Activated CD4-positive, alpha-beta T cell treated with anti-CD3 and anti-CD28 coated beads for 36 hours (primary cell): ENCODE results near the gene TMEM132D. TPM values are rescaled to one million over a fixed set of nuclear protein-coding genes. Genes with fewer than 3 reads are reported as not detected.
"Not testable (repeated sequence)": the region's sequence is repeated elsewhere in the genome, so short reads cannot be mapped to it uniquely, and the experiment has no call there.

Source experiments
- ATAC-seq: fragments of 200-7000 bp; cut with Tn5 transposase; one replicate; pipeline ENCODE4 v1.10.0; 2021; ENCODE audit warnings: mild to moderate bottlenecking, moderate library complexity
- CTCF ChIA-PET: fragments of 350-600 bp; sonication (Branson Sonifier 250); formaldehyde crosslinking; loops from one replicate; lab custom pipeline; 2021; ENCODE audit warnings: antibody characterized with exemption; lab: Charles Lee
- POLR2A ChIA-PET: fragments of 350-600 bp; sonication (Branson Sonifier 250); formaldehyde crosslinking; loops from one replicate; lab custom pipeline; 2021; ENCODE audit warnings: antibody characterized with exemption, inconsistent platforms; lab: Charles Lee
- DNase-seq: peaks from one replicate; pipeline ENCODE4 v3.0.0-alpha.2; 2020
- H3K27ac Mint-ChIP-seq: one replicate; pipeline ENCODE4 v1.8.0; 2021; ENCODE audit warnings: mixed read lengths
- H3K27me3 Mint-ChIP-seq: one replicate; pipeline ENCODE4 v1.8.0; 2021; ENCODE audit warnings: mixed read lengths
- H3K36me3 Mint-ChIP-seq: one replicate; pipeline ENCODE4 v1.8.0; 2021; ENCODE audit warnings: low read depth, mixed read lengths
- H3K4me1 Mint-ChIP-seq: one replicate; pipeline ENCODE4 v1.8.0; 2021; ENCODE audit warnings: mixed read lengths
- H3K4me3 Mint-ChIP-seq: one replicate; pipeline ENCODE4 v1.8.0; 2021; ENCODE audit warnings: mild to moderate bottlenecking, moderate library complexity, mixed read lengths
- H3K9me3 Mint-ChIP-seq: one replicate; pipeline ENCODE4 v1.8.0; 2021; ENCODE audit warnings: low read depth, mixed read lengths
- intact Hi-C, 2 experiments: fragments of 100-400 bp; cut with DNase I in 1 of 2; cut with micrococcal nuclease in 1 of 2; formaldehyde crosslinking; loops; one replicate each; pipeline versions ENCODE4 v1.14.2 to v1.15.1; 2022 to 2024; cut with DNase I, micrococcal nuclease
- total RNA-seq, 2 experiments: library from RNA; stranded (reverse); gene quantifications; one replicate each; pipeline ENCODE4 v1.2.3, GENCODE V29; 2021

Gene TMEM132D
- total RNA-seq, 2 experiments from 2014 or later, result not detected

DNA sequence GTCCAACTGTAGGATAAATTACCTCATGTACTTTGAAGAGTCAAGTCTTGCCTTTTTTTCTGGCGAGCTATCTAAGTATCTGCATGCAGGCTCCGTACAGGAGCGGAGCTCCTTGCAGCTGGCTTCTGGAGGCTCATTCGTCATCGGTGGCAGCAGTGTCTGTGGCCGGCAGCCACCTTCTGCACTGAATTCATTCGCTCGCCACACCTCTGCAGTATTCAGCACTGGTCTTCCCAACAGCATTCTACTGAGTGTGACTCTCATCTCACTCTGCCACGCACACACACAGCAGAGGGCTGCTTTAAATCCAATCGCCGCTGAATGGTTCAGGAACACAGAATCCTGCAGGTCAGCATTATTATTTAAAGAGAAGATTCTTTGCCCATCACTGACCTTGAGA is 850.6 kb downstream of the TMEM132D start:
- no peak overlapping the region for H3K4me3 Mint-ChIP-seq
- ChIA-PET CTCF (interaction anchor here (0.8 kb wide), 1 partner anchor 10 kb away, joined by 3 read pairs; no protein-coding TSS in a partner anchor), POLR2A (interaction anchor here (0.6 kb wide), 1 partner anchor 860 kb away, joined by 3 read pairs; no protein-coding TSS in a partner anchor)
- intact Hi-C loops, result no loop called here
- no peaks in the 10 kb centered on the region for H3K27me3 Mint-ChIP-seq
- no peaks in the 10 kb centered on the region for H3K36me3 Mint-ChIP-seq
- DNase-seq, result no peak
- H3K27ac Mint-ChIP-seq, result no peak overlapping the region
- ATAC-seq, result no peak
- H3K4me1 Mint-ChIP-seq, result no peaks in the 10 kb centered on the region
- peaks cover 5% of the 10 kb centered on the region for H3K9me3 Mint-ChIP-seq

DNA sequence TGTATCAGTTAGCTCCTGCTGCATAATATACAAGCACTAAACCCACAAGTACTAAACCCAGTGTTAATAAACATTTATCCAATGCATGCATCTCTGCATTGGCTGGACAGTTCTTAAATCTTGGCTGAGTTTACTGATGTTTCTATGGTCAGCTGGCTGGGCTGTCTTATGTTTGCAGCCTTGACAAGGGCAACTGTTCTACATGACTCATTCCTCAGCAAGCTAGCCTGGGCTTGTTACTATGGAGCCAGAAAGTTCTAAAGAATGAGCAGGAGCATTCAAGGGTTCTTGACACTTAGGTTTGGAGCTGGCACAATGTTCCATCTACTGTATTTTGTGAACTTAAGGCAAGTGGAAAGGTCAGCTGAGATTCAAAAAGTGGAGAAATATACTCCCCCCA is 851.5 kb downstream of the TMEM132D start:
- Mint-ChIP-seq H3K27ac (no peak overlapping the region), H3K4me1 (no peaks in the 10 kb centered on the region), H3K27me3 (no peaks in the 10 kb centered on the region), H3K36me3 (no peaks in the 10 kb centered on the region), H3K4me3 (no peak overlapping the region), H3K9me3 (peaks cover 5% of the 10 kb centered on the region)
- ATAC-seq (no peak), DNase-seq (no peak)
- intact Hi-C loops, result no loop called here
- POLR2A ChIA-PET, result no interaction called here
- CTCF ChIA-PET, result no interaction called here

DNA sequence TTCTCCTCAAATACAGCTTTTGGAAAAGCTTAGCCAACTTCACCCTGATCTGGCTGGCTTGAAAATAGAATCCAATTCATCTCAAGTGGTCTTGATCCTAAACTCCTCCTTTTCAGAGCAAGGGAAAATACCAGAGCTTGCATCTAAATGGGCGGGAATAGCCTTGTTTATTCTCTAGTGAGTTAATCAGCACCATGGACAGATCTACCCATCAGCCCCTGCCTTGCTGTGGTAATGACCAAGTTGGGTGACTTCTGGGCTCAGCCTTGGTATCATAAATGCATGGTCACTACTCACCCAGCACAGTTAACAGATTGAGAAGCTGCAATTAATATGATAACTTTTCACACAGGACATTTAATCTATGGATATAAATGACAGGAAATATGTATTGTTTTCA is 853.9 kb downstream of the TMEM132D start:
- Mint-ChIP-seq H3K4me1 (no peaks in the 10 kb centered on the region), H3K9me3 (peaks cover 2% of the 10 kb centered on the region), H3K4me3 (no peak overlapping the region), H3K27ac (no peak overlapping the region), H3K36me3 (no peaks in the 10 kb centered on the region), H3K27me3 (no peaks in the 10 kb centered on the region)
- ChIA-PET POLR2A (no interaction called here), CTCF (no interaction called here)
- ATAC-seq (no peak), DNase-seq (no peak)
- intact Hi-C loops, result no loop called here

DNA sequence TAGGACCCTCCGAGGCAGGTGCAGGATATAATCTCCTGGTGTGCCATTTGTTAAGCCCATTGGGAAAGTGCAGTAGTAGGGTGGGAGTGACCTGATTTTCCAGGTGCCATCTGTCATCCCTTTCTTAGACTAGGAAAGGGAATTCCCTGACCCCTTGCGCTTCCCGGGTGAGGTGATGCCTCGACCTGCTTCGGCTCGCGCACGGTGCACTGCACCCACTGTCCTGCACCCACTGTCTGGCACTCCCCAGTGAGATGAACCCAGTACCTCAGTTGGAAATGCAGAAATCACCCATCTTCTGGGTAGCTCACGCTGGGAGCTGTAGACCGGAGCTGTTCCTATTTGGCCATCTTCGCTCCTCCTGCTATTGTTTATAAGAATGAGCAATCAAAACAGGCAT is 860.5 kb downstream of the TMEM132D start:
- POLR2A ChIA-PET, H3K27ac Mint-ChIP-seq, H3K9me3 Mint-ChIP-seq, CTCF ChIA-PET, DNase-seq, ATAC-seq, intact Hi-C loops, H3K36me3 Mint-ChIP-seq, H3K4me1 Mint-ChIP-seq, H3K27me3 Mint-ChIP-seq, H3K4me3 Mint-ChIP-seq: not testable (repeated sequence)

DNA sequence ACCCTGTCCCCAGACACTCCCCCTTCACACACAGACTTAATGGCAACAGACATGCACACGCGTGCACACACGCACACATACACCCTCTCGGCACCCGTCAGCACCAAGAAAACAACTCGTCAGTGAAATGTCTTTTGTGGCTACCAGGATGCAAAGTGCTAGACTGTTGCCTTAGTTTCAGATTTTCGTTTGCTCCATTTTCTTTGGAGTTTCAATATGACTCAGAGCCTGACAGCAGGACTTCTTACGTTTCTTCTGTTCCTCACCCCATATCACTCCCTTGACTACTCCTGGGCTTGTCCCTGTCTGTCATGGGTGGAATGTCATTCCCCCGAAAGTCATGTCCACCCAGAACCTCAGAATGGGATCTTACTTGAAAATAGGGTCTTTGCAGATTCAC is 867.7 kb downstream of the TMEM132D start:
- H3K36me3 Mint-ChIP-seq, result no peaks in the 10 kb centered on the region
- no peak for DNase-seq
- H3K9me3 Mint-ChIP-seq, result peaks cover 4% of the 10 kb centered on the region
- intact Hi-C loops, result no loop called here
- no peak overlapping the region for H3K4me3 Mint-ChIP-seq
- no peaks in the 10 kb centered on the region for H3K4me1 Mint-ChIP-seq
- ATAC-seq, result no peak
- CTCF ChIA-PET, result no interaction called here
- no peak overlapping the region for H3K27ac Mint-ChIP-seq
- POLR2A ChIA-PET, result no interaction called here
- H3K27me3 Mint-ChIP-seq, result peaks cover 4% of the 10 kb centered on the region

DNA sequence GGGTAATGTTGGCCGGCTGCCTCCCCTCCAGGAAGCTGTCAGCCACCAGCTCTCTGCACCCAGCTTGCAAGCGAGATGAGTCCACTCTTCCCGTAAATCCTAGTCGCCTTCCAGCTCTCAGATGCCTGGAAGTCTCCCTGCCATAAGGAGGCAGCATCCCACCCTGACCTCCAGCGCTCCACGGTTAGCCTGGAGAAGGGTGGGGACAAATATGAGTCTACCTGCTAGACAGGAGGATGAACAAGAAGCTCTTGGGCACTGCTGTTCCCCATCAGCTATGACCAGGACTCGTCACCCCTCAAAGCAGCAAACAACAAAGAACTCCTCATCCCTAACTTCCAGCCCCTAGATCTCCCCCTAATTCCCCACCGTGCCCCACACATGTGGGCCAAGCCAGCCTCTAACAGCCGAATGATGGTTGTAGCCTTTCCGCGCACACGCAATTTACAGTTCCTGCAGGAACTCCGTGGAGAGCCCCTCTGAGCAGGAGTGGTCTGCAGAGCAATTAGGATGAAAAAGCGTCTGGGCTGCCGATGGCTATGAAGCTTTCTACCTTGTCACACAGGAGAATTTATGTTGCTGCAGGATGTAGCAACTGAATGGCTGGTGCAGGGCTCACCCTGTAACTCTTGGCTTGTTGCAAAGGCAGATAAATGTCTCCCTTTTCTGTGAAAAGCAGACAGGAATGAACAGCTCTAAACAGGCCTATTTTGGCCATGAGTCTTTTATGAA is 869.1 kb downstream of the TMEM132D start:
- ATAC-seq, result no peak
- H3K4me1 Mint-ChIP-seq, result no peaks in the 10 kb centered on the region
- no peaks in the 10 kb centered on the region for H3K36me3 Mint-ChIP-seq
- ChIA-PET POLR2A (no interaction called here), CTCF (no interaction called here)
- DNase-seq, result no peak
- intact Hi-C loops, result no loop called here
- H3K4me3 Mint-ChIP-seq, result no peak overlapping the region
- H3K27me3 Mint-ChIP-seq, result peaks cover 4% of the 10 kb centered on the region
- peaks cover 4% of the 10 kb centered on the region for H3K9me3 Mint-ChIP-seq
- H3K27ac Mint-ChIP-seq, result no peak overlapping the region

DNA sequence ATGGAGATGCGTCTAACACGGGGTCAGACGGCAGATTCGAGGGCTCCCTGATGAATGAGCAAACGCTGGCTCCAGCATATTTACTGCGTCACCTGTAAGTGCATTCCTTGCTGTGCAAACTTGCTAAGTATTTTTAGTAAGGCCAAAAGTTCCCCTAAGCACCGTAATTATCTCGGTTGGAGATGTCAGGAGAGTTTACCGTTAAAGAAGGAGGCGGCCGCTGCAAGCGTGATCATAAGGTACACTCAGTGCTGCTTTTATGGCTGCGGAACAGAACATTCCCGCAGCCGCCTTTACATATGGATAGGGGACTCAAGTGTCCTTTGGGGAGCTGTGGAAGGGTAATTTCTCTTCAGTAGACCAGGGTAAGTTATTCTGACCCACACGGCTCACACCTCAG is 875.0 kb downstream of the TMEM132D start:
- CTCF ChIA-PET, result no interaction called here
- Mint-ChIP-seq H3K27me3 (no peaks in the 10 kb centered on the region), H3K36me3 (no peaks in the 10 kb centered on the region), H3K9me3 (no peaks in the 10 kb centered on the region), H3K4me3 (no peak overlapping the region), H3K4me1 (no peaks in the 10 kb centered on the region), H3K27ac (no peak overlapping the region)
- POLR2A ChIA-PET, result no interaction called here
- intact Hi-C loops, result no loop called here
- no peak for DNase-seq
- no peak for ATAC-seq

DNA sequence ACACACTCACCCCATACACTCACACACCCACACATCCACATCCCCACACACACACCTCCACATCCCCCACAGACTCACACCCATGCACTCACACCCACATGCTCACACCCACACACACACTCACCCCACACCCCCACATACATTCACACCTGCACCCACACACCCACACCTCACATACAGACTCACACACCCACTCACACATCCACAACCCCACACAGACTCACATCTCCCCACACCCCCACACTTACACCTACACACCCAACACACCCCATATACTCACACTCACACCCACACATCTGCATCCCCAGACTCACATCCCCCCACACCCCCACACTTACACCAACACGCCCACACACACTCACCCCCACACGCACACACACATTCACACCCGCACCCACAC is 878.8 kb downstream of the TMEM132D start:
- CTCF ChIA-PET, result no interaction called here
- H3K27ac Mint-ChIP-seq, result no peak overlapping the region
- no peaks in the 10 kb centered on the region for H3K27me3 Mint-ChIP-seq
- peaks cover 5% of the 10 kb centered on the region for H3K9me3 Mint-ChIP-seq
- DNase-seq, result no peak
- intact Hi-C loops, result no loop called here
- H3K36me3 Mint-ChIP-seq, result no peaks in the 10 kb centered on the region
- POLR2A ChIA-PET, result no interaction called here
- H3K4me3 Mint-ChIP-seq, result no peak overlapping the region
- no peak for ATAC-seq
- H3K4me1 Mint-ChIP-seq, result no peaks in the 10 kb centered on the region
